ENCODE results near the gene IL16.

The IL16 gene

GRCh38 chr15:81279621-81280485, 83.2 kb downstream of the IL16 start:
- DNase-seq (ENCODE audit: low read depth), result no peak
- no peak for TF ChIP-seq CTCF (conservative IDR thresholded peaks at IDR 0.05; ENCODE audit: control insufficient read depth, insufficient read depth, low read depth, low read length)
- no peak overlapping the region for H3K4me3 ChIP-seq (ENCODE audit: control insufficient read depth, low read depth, low read length)

- no peak for TF ChIP-seq CTCF (conservative IDR thresholded peaks at IDR 0.05; ENCODE audit: control insufficient read depth, insufficient read depth, low read depth, low read length)
- H3K4me3 ChIP-seq (ENCODE audit: control insufficient read depth, low read depth, low read length), result no peak overlapping the region
- DNase-seq (ENCODE audit: low read depth), result no peak
Measured at GRCh38 chr15:81280696-81281455, 84.2 kb downstream of the IL16 start.

GRCh38 chr15:81281456-81281735, 84.7 kb downstream of the IL16 start:
- H3K4me3 ChIP-seq (ENCODE audit: control insufficient read depth, low read depth, low read length), result no peak overlapping the region
- no peak for TF ChIP-seq CTCF (conservative IDR thresholded peaks at IDR 0.05; ENCODE audit: control insufficient read depth, insufficient read depth, low read depth, low read length)
- DNase-seq (ENCODE audit: low read depth), result no peak

GRCh38 chr15:81281766-81282605, 85.3 kb downstream of the IL16 start:
- DNase-seq (ENCODE audit: low read depth), result no peak
- TF ChIP-seq CTCF (conservative IDR thresholded peaks at IDR 0.05; ENCODE audit: control insufficient read depth, insufficient read depth, low read depth, low read length), result no peak
- no peak overlapping the region for H3K4me3 ChIP-seq (ENCODE audit: control insufficient read depth, low read depth, low read length)

GRCh38 chr15:81282606-81282895, 85.9 kb downstream of the IL16 start:
- TF ChIP-seq CTCF (conservative IDR thresholded peaks at IDR 0.05; ENCODE audit: control insufficient read depth, insufficient read depth, low read depth, low read length), result no peak
- H3K4me3 ChIP-seq (ENCODE audit: control insufficient read depth, low read depth, low read length), result no peak overlapping the region
- DNase-seq (ENCODE audit: low read depth), result no peak

- TF ChIP-seq CTCF (conservative IDR thresholded peaks at IDR 0.05; ENCODE audit: control insufficient read depth, insufficient read depth, low read depth, low read length), result no peak
- no peak for DNase-seq (ENCODE audit: low read depth)
- H3K4me3 ChIP-seq (ENCODE audit: control insufficient read depth, low read depth, low read length), result no peak overlapping the region
Measured at GRCh38 chr15:81282911-81283310, 86.2 kb downstream of the IL16 start.

All from fibroblast of mammary gland (primary cell).